GM12891 (cell line): ENCODE results near the gene FANCG.

Experiments
- PAX5 ChIP-seq: IDR thresholded peaks from 2 replicates; pipeline ENCODE4 v1.6.1; 2011; ENCODE audit warnings: low read length, moderate library complexity, mild to moderate bottlenecking; ENCODE audit not compliant: insufficient read depth, severe bottlenecking
- POLR2A ChIP-seq: IDR thresholded peaks from 2 replicates; pipeline ENCODE4 v1.6.1; 2011; ENCODE audit warnings: low read depth, low read length, control low read depth
- POLR2AphosphoS5 ChIP-seq: IDR thresholded peaks from 2 replicates; pipeline ENCODE4 v1.6.1; 2011; ENCODE audit warnings: low read depth, low read length, control low read depth
- POU2F2 ChIP-seq: IDR thresholded peaks from 2 replicates; pipeline ENCODE4 v1.6.1; 2011; ENCODE audit warnings: low read depth, mild to moderate bottlenecking, control low read depth, low read length, moderate library complexity
- SPI1 ChIP-seq: IDR thresholded peaks from 2 replicates; pipeline ENCODE4 v1.6.1; 2011; ENCODE audit warnings: low read depth, low read length, control low read depth
- TAF1 ChIP-seq: IDR thresholded peaks from 2 replicates; pipeline ENCODE4 v1.6.1; 2011; ENCODE audit warnings: low read depth, low read length, control low read depth

GRCh38 chr9:35105126-35105525 is 25.4 kb upstream of the FANCG start:
- TF ChIP-seq POLR2AphosphoS5 = no peak
- TF ChIP-seq POU2F2 = no peak
- TF ChIP-seq POLR2A = no peak
- no peak for TF ChIP-seq PAX5
- no peak for TF ChIP-seq TAF1
- TF ChIP-seq SPI1 = no peak
